GM12892 (cell line): ENCODE measurements around the gene CDH18.

Source experiments
- POLR2A ChIP-seq: IDR thresholded peaks from 2 replicates; pipeline ENCODE4 v1.6.1; 2011; ENCODE audit warnings: low read depth, low read length, control low read depth
- POLR2AphosphoS5 ChIP-seq: IDR thresholded peaks from 2 replicates; pipeline ENCODE4 v1.6.1; 2011; ENCODE audit warnings: low read depth, low read length, control low read depth
- TAF1 ChIP-seq: IDR thresholded peaks from 2 replicates; pipeline ENCODE4 v1.6.1; 2011; ENCODE audit warnings: low read depth, mild to moderate bottlenecking, control low read depth, low read length, borderline replicate concordance

- no peak for TF ChIP-seq POLR2A
- no peak for TF ChIP-seq POLR2AphosphoS5
- TF ChIP-seq TAF1, result no peak
Measured at GRCh38 chr5:19564036-19564435, 424.0 kb downstream of the CDH18 start.
